ENCODE data around the gene DNAJB2. TPM values are rescaled to one million over a fixed set of nuclear protein-coding genes. Genes with fewer than 3 reads are reported as not detected.

Gene DNAJB2
- total RNA-seq, 4 donors from 2014 or later: 44.7 to 77.0 (median 51.1) TPM

- no peak for TF ChIP-seq CTCF (IDR thresholded peaks at IDR 0.05; ENCODE audit: low read depth)
Observed at GRCh38 chr2:219246559-219246958, 32.6 kb upstream of the DNAJB2 start.

GRCh38 chr2:219247678-219248642, 31.2 kb upstream of the DNAJB2 start:
- no peak for TF ChIP-seq CTCF (IDR thresholded peaks at IDR 0.05; ENCODE audit: low read depth)

- TF ChIP-seq CTCF (IDR thresholded peaks at IDR 0.05; ENCODE audit: low read depth): no peak
Observed at GRCh38 chr2:219248845-219249202, 30.3 kb upstream of the DNAJB2 start.

- TF ChIP-seq CTCF (IDR thresholded peaks at IDR 0.05; ENCODE audit: low read depth): no peak
Observed at GRCh38 chr2:219249203-219249980, 29.8 kb upstream of the DNAJB2 start.

- TF ChIP-seq CTCF (IDR thresholded peaks at IDR 0.05; ENCODE audit: low read depth): no peak
Observed at GRCh38 chr2:219250049-219250781, 29.0 kb upstream of the DNAJB2 start.

GRCh38 chr2:219251656-219252055, 27.5 kb upstream of the DNAJB2 start:
- no peak for TF ChIP-seq CTCF (IDR thresholded peaks at IDR 0.05; ENCODE audit: low read depth)

Data from subcutaneous adipose tissue (tissue), 4 donors.